CD14-positive monocyte (primary cell): ENCODE measurements around the gene DCLRE1B. TPM values are rescaled to one million over a fixed set of nuclear protein-coding genes. Genes with fewer than 3 reads are reported as not detected.

Experiments used
- DNase-seq, 3 donors: peaks; one replicate each; pipeline ENCODE4 v3.0.0-alpha.2; 2011 to 2022
- H2AFZ ChIP-seq: 2 replicates; pipeline ENCODE4 v1.6.0; 2012; ENCODE audit warnings: mild to moderate bottlenecking, low read depth, low read length, inconsistent platforms; ENCODE audit not compliant: insufficient read depth, poor library complexity, severe bottlenecking
- H3K27ac ChIP-seq, 2 donors: 1 replicate in 1 of 2; 2 replicates in 1 of 2; pipeline ENCODE4 v1.5.1; 2012 to 2013; ENCODE audit warnings: low read length in 2 of 2, control low read depth in 1 of 2, inconsistent platforms in 1 of 2, low read depth in 1 of 2, mild to moderate bottlenecking in 1 of 2
- H3K27me3 ChIP-seq, 2 donors: one replicate each; pipeline versions ENCODE4 v1.6.0 to v1.6.1; 2011 to 2013; ENCODE audit warnings: low read length in 2 of 2; ENCODE audit not compliant: control insufficient read depth in 2 of 2, insufficient read depth in 2 of 2
- H3K36me3 ChIP-seq, 2 donors: replicated peaks in 1 of 2; 1 replicate in 1 of 2; 2 replicates in 1 of 2; pipeline versions ENCODE4 v1.5.1 to v1.6.1; 2012 to 2013; ENCODE audit warnings: low read length in 2 of 2, control low read depth in 1 of 2, inconsistent platforms in 1 of 2, mild to moderate bottlenecking in 1 of 2; ENCODE audit not compliant: insufficient read depth in 2 of 2, control insufficient read depth in 1 of 2
- H3K4me1 ChIP-seq, 2 donors: 1 replicate in 1 of 2; 2 replicates in 1 of 2; pipeline versions ENCODE4 v1.5.1 to v1.6.1; 2012 to 2013; ENCODE audit warnings: low read length in 2 of 2, control low read depth in 1 of 2, inconsistent platforms in 1 of 2, mild to moderate bottlenecking in 1 of 2, moderate library complexity in 1 of 2; ENCODE audit not compliant: insufficient read depth in 2 of 2, control insufficient read depth in 1 of 2
- H3K4me2 ChIP-seq: replicated peaks from 2 replicates; pipeline ENCODE3; 2012; ENCODE audit warnings: low read length, moderate library complexity, mild to moderate bottlenecking; ENCODE audit not compliant: poor library complexity, severe bottlenecking; ENCODE audit errors: extremely low read depth
- H3K4me3 ChIP-seq, 3 experiments: fragments of 200-600 bp in 1 of 3; sonication (generic) in 1 of 3; replicated peaks in 1 of 3; 1 replicate in 2 of 3; 2 replicates in 1 of 3; pipeline ENCODE4 v1.5.1; 2011 to 2013; ENCODE audit warnings: low read length in 3 of 3, mild to moderate bottlenecking in 3 of 3, control low read depth in 2 of 3, low read depth in 2 of 3, inconsistent platforms in 1 of 3, moderate library complexity in 1 of 3
- H3K79me2 ChIP-seq: 2 replicates; pipeline ENCODE4 v1.6.0; 2012; ENCODE audit warnings: mild to moderate bottlenecking, control low read depth, inconsistent platforms, low read length, moderate library complexity; ENCODE audit not compliant: insufficient read depth
- H3K9ac ChIP-seq: 2 replicates; pipeline ENCODE4 v1.6.0; 2017; ENCODE audit warnings: low read length, mild to moderate bottlenecking; ENCODE audit not compliant: insufficient read depth, poor library complexity, severe bottlenecking
- H3K9me3 ChIP-seq, 2 donors: replicated peaks in 1 of 2; 1 replicate in 1 of 2; 2 replicates in 1 of 2; pipeline versions ENCODE4 v1.5.1 to v1.6.1; 2012 to 2013; ENCODE audit warnings: low read length in 2 of 2, control low read depth in 1 of 2; ENCODE audit not compliant: control insufficient read depth in 1 of 2, insufficient read depth in 1 of 2
- H4K20me1 ChIP-seq: 2 replicates; pipeline ENCODE4 v1.6.0; 2012; ENCODE audit warnings: mild to moderate bottlenecking, low read length, control low read depth, moderate library complexity; ENCODE audit not compliant: insufficient read depth
- H3K27ac Mint-ChIP-seq, 7 donors: one replicate each; pipeline ENCODE4 v1.8.0; 2020; ENCODE audit warnings: mild to moderate bottlenecking in 7 of 7, mixed read lengths in 7 of 7, moderate library complexity in 6 of 7, inconsistent platforms in 2 of 7
- H3K27me3 Mint-ChIP-seq, 3 donors: one replicate each; pipeline ENCODE4 v1.8.0; 2021 to 2022; ENCODE audit warnings: low read depth in 3 of 3, mild to moderate bottlenecking in 3 of 3, mixed read lengths in 3 of 3, moderate library complexity in 3 of 3, inconsistent platforms in 1 of 3
- H3K36me3 Mint-ChIP-seq, 2 donors: one replicate each; pipeline ENCODE4 v1.8.0; 2020; ENCODE audit warnings: mixed read lengths in 2 of 2, inconsistent platforms in 1 of 2, mild to moderate bottlenecking in 1 of 2
- H3K4me1 Mint-ChIP-seq: one replicate; pipeline ENCODE4 v1.8.0; 2020; ENCODE audit warnings: mild to moderate bottlenecking, mixed read lengths
- H3K4me3 Mint-ChIP-seq, 2 donors: one replicate each; pipeline ENCODE4 v1.8.0; 2020; ENCODE audit warnings: mild to moderate bottlenecking in 2 of 2, mixed read lengths in 2 of 2, moderate library complexity in 1 of 2
- H3K9me3 Mint-ChIP-seq, 7 donors: one replicate each; pipeline ENCODE4 v1.8.0; 2020 to 2022; ENCODE audit warnings: mixed read lengths in 7 of 7, mild to moderate bottlenecking in 6 of 7, moderate library complexity in 6 of 7, inconsistent platforms in 2 of 7
- CTCF ChIP-seq: fragments of 200-600 bp; IDR thresholded peaks from one replicate; pipeline ENCODE4 v1.8.0; 2022; ENCODE audit warnings: antibody characterized with exemption, mild to moderate bottlenecking
- WGBS: methylation state at CpG from one replicate; pipeline ENCODE4 v1.1.5; 2013; ENCODE audit warnings: missing lambda C conversion rate; ENCODE audit not compliant: insufficient coverage; 5-methylcytosine and 5-hydroxymethylcytosine counted together
- intact Hi-C, 2 donors: fragments of 100-400 bp; cut with micrococcal nuclease; formaldehyde crosslinking; loops; one replicate each; pipeline versions ENCODE4 v1.15.0 to v1.15.1; 2023
- polyA plus RNA-seq, 3 donors: library from polyadenylated mRNA; depleted of rRNA in 1 of 3; unstranded in 2 of 3; stranded (reverse) in 1 of 3; fragments of 300-500 nt in 2 of 3; fragments of >200 nt in 1 of 3; fragmentation: Illumina TruSeq in 2 of 3; gene quantifications; 1 replicate in 2 of 3; 2 replicates in 1 of 3; pipeline ENCODE4 v1.2.3, GENCODE V29; 2012 to 2021

The DCLRE1B gene
- polyA plus RNA-seq, 3 donors: 3.0 to 5.7 (median 4.5) TPM

GRCh38 chr1:113875714-113876113 is 29.4 kb upstream of the DCLRE1B start:
- TF ChIP-seq CTCF: no peak
- no peak for DNase-seq
- Mint-ChIP-seq H3K36me3 (peaks cover 0 to 2% of the 10 kb centered on the region in 2 donors), H3K9me3 (no peaks in the 10 kb centered on the region), H3K4me1 (peaks cover 52% of the 10 kb centered on the region), H3K4me3 (no peak overlapping the region), H3K27me3 (peaks cover 0 to 2% (median 0%) of the 10 kb centered on the region in 3 donors), H3K27ac (peak overlapping the region in 1 of 7 donors; percentile 18)
- H3K27ac ChIP-seq: no peak overlapping the region
- no peaks in the 10 kb centered on the region for H3K36me3 ChIP-seq
- no peaks in the 10 kb centered on the region for H3K9me3 ChIP-seq
- no peaks in the 10 kb centered on the region for H4K20me1 ChIP-seq
- no peak overlapping the region for H3K9ac ChIP-seq
- no peak overlapping the region for H3K4me2 ChIP-seq
- intact Hi-C loops: loop anchor here in 1 of 2 donors (2.0 kb wide), 1 partner anchor 29 kb away; the partner anchor contains the start of genes AP4B1 and DCLRE1B
- H2AFZ ChIP-seq: no peak overlapping the region
- peaks cover 36 to 61% of the 10 kb centered on the region in 2 donors for H3K4me1 ChIP-seq
- no CpG with 5 or more reads among the region's 2 CpGs for WGBS
- H3K4me3 ChIP-seq: no peak overlapping the region
- H3K79me2 ChIP-seq: peaks cover 9% of the 10 kb centered on the region
- no peaks in the 10 kb centered on the region for H3K27me3 ChIP-seq

GRCh38 chr1:113876176-113876575 is 28.9 kb upstream of the DCLRE1B start:
- Mint-ChIP-seq H3K27ac (no peak overlapping the region), H3K27me3 (peaks cover 0 to 2% (median 0%) of the 10 kb centered on the region in 3 donors), H3K36me3 (peaks cover 0 to 2% of the 10 kb centered on the region in 2 donors), H3K4me1 (peaks cover 53% of the 10 kb centered on the region), H3K9me3 (no peaks in the 10 kb centered on the region), H3K4me3 (no peak overlapping the region)
- DNase-seq: no peak
- H2AFZ ChIP-seq: no peak overlapping the region
- H3K36me3 ChIP-seq: no peaks in the 10 kb centered on the region
- no peak overlapping the region for H3K4me2 ChIP-seq
- peaks cover 36 to 61% of the 10 kb centered on the region in 2 donors for H3K4me1 ChIP-seq
- H3K9me3 ChIP-seq: no peaks in the 10 kb centered on the region
- no peak overlapping the region for H3K27ac ChIP-seq
- no peaks in the 10 kb centered on the region for H4K20me1 ChIP-seq
- H3K27me3 ChIP-seq: no peaks in the 10 kb centered on the region
- no peak overlapping the region for H3K9ac ChIP-seq
- WGBS: 100% methylated on average over 1 of the region's 5 CpGs
- peaks cover 4% of the 10 kb centered on the region for H3K79me2 ChIP-seq
- no peak overlapping the region for H3K4me3 ChIP-seq
- intact Hi-C loops: no loop called here
- TF ChIP-seq CTCF: no peak
